ENCODE measurements around the gene SH2B2. TPM values are rescaled to one million over a fixed set of nuclear protein-coding genes. Genes with fewer than 3 reads are reported as not detected.

The SH2B2 gene
- polyA plus RNA-seq, 1 experiment = 0.52 TPM

DNA sequence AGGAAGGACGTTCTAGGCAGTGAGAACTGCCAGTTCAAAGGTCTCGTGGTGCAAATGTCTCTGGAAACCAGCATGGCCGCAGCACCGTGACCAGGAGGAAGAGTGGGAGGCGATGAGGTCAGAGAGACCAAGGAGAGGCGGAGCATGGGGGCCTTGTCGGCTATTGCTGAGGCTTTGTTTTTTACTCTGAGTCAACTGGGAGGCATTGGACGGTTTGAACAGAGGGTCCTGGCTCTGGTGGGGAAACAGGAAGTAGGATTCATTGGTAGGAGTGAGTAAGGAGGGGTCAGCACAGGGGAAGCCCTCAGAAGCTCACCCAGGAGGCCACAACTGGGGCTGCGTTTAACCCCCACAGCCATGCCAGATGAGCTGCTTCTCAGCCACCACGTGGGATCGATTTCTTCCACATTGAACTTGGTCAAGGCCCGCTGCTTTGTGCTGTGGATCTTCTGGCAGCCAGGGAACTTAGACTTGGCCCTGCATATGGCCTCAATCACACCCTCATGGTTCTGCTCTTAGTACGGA is 22.2 kb upstream of the SH2B2 start:
- ChIA-PET CTCF (interaction anchor here (1.4 kb wide), 1 partner anchor 726 kb away, joined by 3 read pairs; no protein-coding TSS in a partner anchor), POLR2A (no interaction called here)
- Histone ChIP-seq H3K9me3 (ENCODE audit: control insufficient read depth, insufficient read depth, low read length) (no peaks in the 10 kb centered on the region), H3K27me3 (ENCODE audit: control insufficient read depth, insufficient read depth, low read length) (no peaks in the 10 kb centered on the region), H3K4me3 (ENCODE audit: low read depth, low read length) (no peak overlapping the region), H3K27ac (ENCODE audit: low read depth, low read length) (no peak overlapping the region)
- DNase-seq (ENCODE audit: low read depth, low spot score) = no peak
- no peak for TF ChIP-seq CTCF (IDR thresholded peaks at IDR 0.05; ENCODE audit: low read depth, low read length)

DNA sequence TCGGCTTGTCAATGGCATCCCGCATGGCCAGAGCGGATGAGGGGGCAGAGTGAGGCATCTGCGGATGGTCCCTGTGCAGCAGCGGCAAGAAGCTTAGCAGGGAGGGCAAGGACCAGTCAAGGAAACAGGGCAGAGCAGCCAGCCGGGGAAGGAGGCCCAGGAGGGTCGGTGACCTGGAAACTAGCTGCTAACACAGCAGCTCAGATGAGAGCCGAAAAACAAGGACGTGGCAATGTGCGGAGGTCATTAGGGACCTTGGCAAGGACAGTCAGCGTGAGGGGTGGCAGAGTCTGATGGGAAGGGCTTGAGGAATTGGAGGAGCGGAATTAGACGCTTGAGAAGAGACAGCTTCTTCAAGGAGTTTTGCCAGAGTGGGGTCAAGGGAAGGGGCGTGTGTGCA is 20.1 kb upstream of the SH2B2 start:
- DNase-seq (ENCODE audit: low read depth, low spot score) = no peak
- ChIA-PET POLR2A (no interaction called here), CTCF (no interaction called here)
- Histone ChIP-seq H3K27me3 (ENCODE audit: control insufficient read depth, insufficient read depth, low read length) (no peaks in the 10 kb centered on the region), H3K9me3 (ENCODE audit: control insufficient read depth, insufficient read depth, low read length) (no peaks in the 10 kb centered on the region), H3K4me3 (ENCODE audit: low read depth, low read length) (no peak overlapping the region), H3K27ac (ENCODE audit: low read depth, low read length) (no peak overlapping the region)
- no peak for TF ChIP-seq CTCF (IDR thresholded peaks at IDR 0.05; ENCODE audit: low read depth, low read length)

- Histone ChIP-seq H3K27me3 (ENCODE audit: control insufficient read depth, insufficient read depth, low read length) (no peaks in the 10 kb centered on the region), H3K27ac (ENCODE audit: low read depth, low read length) (no peak overlapping the region), H3K4me3 (ENCODE audit: low read depth, low read length) (no peak overlapping the region), H3K9me3 (ENCODE audit: control insufficient read depth, insufficient read depth, low read length) (no peaks in the 10 kb centered on the region)
- DNase-seq (ENCODE audit: low read depth, low spot score) = no peak
- TF ChIP-seq CTCF (IDR thresholded peaks at IDR 0.05; ENCODE audit: low read depth, low read length) = no peak
- POLR2A ChIA-PET = no interaction called here
- CTCF ChIA-PET = no interaction called here
Observed at GRCh38 chr7:102268635-102269034, 18.0 kb upstream of the SH2B2 start.

DNA sequence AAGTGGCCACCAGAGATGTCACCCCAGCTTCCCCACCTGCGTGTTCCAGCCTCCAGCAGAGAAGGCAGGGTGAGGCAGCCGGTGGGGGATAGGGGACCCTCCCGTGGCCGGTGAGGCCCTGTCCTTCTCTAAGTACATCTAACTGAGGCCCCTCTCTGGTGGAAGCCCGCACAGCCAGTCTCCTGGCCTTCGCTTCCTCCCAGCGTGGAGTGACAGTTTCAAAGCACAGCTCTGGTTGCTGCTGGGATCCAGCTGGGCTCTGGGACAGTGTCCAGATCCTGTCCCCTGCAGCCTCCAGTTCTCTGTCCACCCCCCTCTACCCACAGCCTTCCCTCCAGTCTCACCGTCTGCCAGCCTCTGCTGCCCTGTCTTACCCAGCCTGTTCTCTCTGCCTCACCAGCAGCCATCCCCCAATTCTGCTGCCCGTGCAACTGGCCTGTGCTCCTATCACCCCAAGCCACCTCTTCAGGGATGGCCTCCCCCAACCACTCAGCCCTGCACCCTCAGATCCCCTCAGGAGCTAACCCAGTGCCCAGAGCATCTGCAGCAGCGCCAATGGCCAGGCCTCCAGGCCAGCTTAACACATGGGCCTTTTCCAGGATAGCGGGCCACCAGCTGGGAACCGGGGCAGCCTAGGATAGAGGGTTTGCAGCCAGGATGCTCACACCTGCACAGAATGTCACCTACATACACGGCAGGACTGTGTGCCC is 16.3 kb upstream of the SH2B2 start:
- Histone ChIP-seq H3K4me3 (ENCODE audit: low read depth, low read length) (no peak overlapping the region), H3K9me3 (ENCODE audit: control insufficient read depth, insufficient read depth, low read length) (no peaks in the 10 kb centered on the region), H3K27me3 (ENCODE audit: control insufficient read depth, insufficient read depth, low read length) (no peaks in the 10 kb centered on the region), H3K27ac (ENCODE audit: low read depth, low read length) (no peak overlapping the region)
- no peak for TF ChIP-seq CTCF (IDR thresholded peaks at IDR 0.05; ENCODE audit: low read depth, low read length)
- POLR2A ChIA-PET = no interaction called here
- CTCF ChIA-PET = interaction anchor here (0.8 to 4.3 kb wide), 3 partner anchors 668 to 728 kb away, joined by 3 to 41 read pairs (median 5); no protein-coding TSS in a partner anchor
- DNase-seq (ENCODE audit: low read depth, low spot score) = no peak

DNA sequence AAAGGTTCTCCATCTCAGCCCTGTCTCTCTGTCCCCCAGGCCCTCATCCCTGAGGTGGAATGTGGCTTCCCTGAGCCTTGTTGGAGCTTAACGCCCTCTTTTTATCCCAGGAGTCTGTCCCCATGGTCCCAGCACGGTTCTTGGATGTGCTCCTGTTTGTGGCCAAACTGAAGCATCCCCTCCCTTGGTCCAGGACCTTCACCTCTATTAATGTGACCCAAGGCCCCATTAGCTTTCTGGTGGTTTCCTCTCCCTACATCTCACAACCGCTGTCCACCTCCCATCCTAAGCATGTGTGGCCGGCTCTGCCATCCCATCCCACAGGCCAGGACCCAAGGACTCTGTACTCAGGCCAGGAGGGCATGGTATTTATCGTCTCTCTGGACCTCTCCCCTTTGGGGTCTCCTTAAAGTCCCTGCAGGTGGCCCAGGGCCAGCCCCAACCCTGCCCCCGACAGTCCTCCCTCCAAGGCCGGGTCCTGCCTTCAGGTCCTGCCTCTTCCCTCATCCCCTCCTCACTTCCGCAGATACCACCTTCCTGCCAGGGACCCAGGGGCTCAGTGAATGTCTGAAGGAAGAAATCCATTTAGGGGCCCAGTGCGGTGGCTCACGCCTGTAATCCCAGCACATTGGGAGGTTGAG is 15.4 kb upstream of the SH2B2 start:
- DNase-seq (ENCODE audit: low read depth, low spot score) = no peak
- Histone ChIP-seq H3K4me3 (ENCODE audit: low read depth, low read length) (no peak overlapping the region), H3K27me3 (ENCODE audit: control insufficient read depth, insufficient read depth, low read length) (no peaks in the 10 kb centered on the region), H3K9me3 (ENCODE audit: control insufficient read depth, insufficient read depth, low read length) (no peaks in the 10 kb centered on the region), H3K27ac (ENCODE audit: low read depth, low read length) (no peak overlapping the region)
- no peak for TF ChIP-seq CTCF (IDR thresholded peaks at IDR 0.05; ENCODE audit: low read depth, low read length)
- ChIA-PET CTCF (interaction anchor here (0.5 to 4.3 kb wide), 5 partner anchors 10 to 728 kb away, joined by 3 to 41 read pairs (median 5); no protein-coding TSS in a partner anchor), POLR2A (no interaction called here)

Data from AG04450 (cell line).